ENCODE measurements around the gene SLC45A3. TPM values are rescaled to one million over a fixed set of nuclear protein-coding genes. Genes with fewer than 3 reads are reported as not detected.

Gene SLC45A3
- total and polyA plus RNA-seq, 2 of the 8 experiments (the other 6 are each of a cell fraction or from before 2014, with no cell fraction given): 13.0 to 14.3 TPM

DNA sequence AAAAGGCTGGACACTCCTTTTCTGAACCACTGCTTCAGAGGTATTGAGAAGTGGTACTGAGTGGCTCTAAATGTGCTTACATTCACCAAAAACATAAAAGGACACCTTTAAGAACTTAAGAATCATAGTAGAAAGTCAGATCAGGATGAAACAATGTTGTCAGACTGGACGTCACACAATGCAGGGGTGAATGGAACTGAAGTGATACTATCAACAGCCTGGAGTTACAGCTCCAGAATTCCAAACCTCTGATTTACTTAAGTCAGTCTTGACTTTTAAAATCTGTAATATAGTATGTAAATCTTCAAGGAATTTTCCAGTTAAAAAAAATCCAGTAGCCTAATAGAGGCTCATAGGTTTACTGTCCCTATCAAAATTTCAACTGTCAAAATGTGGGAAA lies 67.8 kb downstream of the SLC45A3 start (continued):
- TF ChIP-seq, protein P1, sequence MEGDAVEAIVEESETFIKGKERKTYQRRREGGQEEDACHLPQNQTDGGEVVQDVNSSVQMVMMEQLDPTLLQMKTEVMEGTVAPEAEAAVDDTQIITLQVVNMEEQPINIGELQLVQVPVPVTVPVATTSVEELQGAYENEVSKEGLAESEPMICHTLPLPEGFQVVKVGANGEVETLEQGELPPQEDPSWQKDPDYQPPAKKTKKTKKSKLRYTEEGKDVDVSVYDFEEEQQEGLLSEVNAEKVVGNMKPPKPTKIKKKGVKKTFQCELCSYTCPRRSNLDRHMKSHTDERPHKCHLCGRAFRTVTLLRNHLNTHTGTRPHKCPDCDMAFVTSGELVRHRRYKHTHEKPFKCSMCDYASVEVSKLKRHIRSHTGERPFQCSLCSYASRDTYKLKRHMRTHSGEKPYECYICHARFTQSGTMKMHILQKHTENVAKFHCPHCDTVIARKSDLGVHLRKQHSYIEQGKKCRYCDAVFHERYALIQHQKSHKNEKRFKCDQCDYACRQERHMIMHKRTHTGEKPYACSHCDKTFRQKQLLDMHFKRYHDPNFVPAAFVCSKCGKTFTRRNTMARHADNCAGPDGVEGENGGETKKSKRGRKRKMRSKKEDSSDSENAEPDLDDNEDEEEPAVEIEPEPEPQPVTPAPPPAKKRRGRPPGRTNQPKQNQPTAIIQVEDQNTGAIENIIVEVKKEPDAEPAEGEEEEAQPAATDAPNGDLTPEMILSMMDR (IDR thresholded peaks at IDR 0.05; ENCODE audit: control extremely low read depth in 1 of 3, insufficient read depth in 1 of 3, low read depth in 1 of 3, low read length in 3 of 3): no peak
- TF ChIP-seq SAP30 (IDR thresholded peaks at IDR 0.05; ENCODE audit: insufficient read depth, insufficient replicate concordance, low read length) (no peak), KDM1A (IDR thresholded peaks at IDR 0.05; ENCODE audit: borderline replicate concordance, low read length) (no peak), TBP (IDR thresholded peaks at IDR 0.05; ENCODE audit: low read depth, low read length) (no peak), GABPA (IDR thresholded peaks at IDR 0.05; ENCODE audit: borderline replicate concordance, insufficient read depth, low read length) (no peak), CHD1 (IDR thresholded peaks at IDR 0.05; ENCODE audit: low read depth, low read length) (no peak), POLR2AphosphoS5 (IDR thresholded peaks at IDR 0.05; ENCODE audit: low read depth, low read length) (no peak)
- TF ChIP-seq, protein P2, sequence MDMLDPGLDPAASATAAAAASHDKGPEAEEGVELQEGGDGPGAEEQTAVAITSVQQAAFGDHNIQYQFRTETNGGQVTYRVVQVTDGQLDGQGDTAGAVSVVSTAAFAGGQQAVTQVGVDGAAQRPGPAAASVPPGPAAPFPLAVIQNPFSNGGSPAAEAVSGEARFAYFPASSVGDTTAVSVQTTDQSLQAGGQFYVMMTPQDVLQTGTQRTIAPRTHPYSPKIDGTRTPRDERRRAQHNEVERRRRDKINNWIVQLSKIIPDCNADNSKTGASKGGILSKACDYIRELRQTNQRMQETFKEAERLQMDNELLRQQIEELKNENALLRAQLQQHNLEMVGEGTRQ (IDR thresholded peaks at IDR 0.05; ENCODE audit: low read length): no peak

All from H1 (cell line).